Measurements from ENCODE around the gene CDON. TPM values are rescaled to one million over a fixed set of nuclear protein-coding genes. Genes with fewer than 3 reads are reported as not detected.

The CDON gene
- total RNA-seq, 5 donors from 2014 or later (not counting 1 experiment from before 2014, with no cell fraction given): 1.7 to 5.0 (median 2.7) TPM

DNA sequence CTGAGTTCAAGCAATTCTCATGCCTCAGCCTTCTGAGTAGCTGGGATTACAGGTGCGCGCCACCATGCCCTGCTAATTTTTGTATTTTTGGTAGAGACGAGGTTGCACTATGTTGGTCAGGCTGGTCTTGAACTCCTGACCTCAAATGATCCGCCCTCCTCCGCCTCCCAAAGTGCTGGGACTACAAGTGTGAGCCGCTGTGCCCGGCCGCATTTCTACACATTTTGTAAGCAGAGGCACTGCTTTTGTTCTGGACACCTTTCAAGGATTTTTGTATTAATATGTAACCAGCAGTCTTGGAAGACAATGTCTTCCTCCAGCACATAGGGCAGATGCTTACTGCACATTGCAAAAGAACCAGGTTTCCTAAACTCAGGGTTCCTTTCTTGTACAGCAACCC, 128.2 kb downstream of the CDON start:
- peaks cover 9 to 10% (median 9%) of the 10 kb centered on the region in 3 donors for H3K4me1 Mint-ChIP-seq
- no peaks in the 10 kb centered on the region for H3K36me3 ChIP-seq (ENCODE audit: control insufficient read depth in 2 of 2, extremely low read depth in 1 of 2, insufficient read depth in 1 of 2, low read length in 1 of 2)
- no peak overlapping the region for H3K27ac Mint-ChIP-seq
- H3K27me3 Mint-ChIP-seq: peaks cover 9 to 15% of the 10 kb centered on the region in 2 donors
- no peak overlapping the region for H3K4me3 Mint-ChIP-seq
- ChIA-PET CTCF (no interaction called here), POLR2A (no interaction called here)
- H3K4me1 ChIP-seq (ENCODE audit: control insufficient read depth in 1 of 2, extremely low read depth in 1 of 2, insufficient read depth in 2 of 2, low read length in 2 of 2): peaks cover 0 to 4% of the 10 kb centered on the region in 2 experiments
- no peak for ATAC-seq (replicated peaks in 1 of 4)
- no peaks in the 10 kb centered on the region for H3K9me3 ChIP-seq
- H3K9me3 Mint-ChIP-seq: no peaks in the 10 kb centered on the region
- DNase-seq: no peak
- no peak overlapping the region for H3K4me3 ChIP-seq (ENCODE audit: control insufficient read depth in 1 of 2, extremely low read depth in 1 of 2, low read length in 1 of 2)
- WGBS (ENCODE audit: insufficient coverage): 97% methylated on average over 6 of the region's 8 CpGs
- no peaks in the 10 kb centered on the region for H3K36me3 Mint-ChIP-seq
- H3K27me3 ChIP-seq (replicated peaks in 1 of 2; ENCODE audit: control insufficient read depth in 2 of 2, extremely low read depth in 1 of 2, insufficient read depth in 2 of 2, low read length in 1 of 2): peaks cover 0 to 19% of the 10 kb centered on the region in 2 experiments
- no peak overlapping the region for H3K27ac ChIP-seq (ENCODE audit: low read length)

DNA sequence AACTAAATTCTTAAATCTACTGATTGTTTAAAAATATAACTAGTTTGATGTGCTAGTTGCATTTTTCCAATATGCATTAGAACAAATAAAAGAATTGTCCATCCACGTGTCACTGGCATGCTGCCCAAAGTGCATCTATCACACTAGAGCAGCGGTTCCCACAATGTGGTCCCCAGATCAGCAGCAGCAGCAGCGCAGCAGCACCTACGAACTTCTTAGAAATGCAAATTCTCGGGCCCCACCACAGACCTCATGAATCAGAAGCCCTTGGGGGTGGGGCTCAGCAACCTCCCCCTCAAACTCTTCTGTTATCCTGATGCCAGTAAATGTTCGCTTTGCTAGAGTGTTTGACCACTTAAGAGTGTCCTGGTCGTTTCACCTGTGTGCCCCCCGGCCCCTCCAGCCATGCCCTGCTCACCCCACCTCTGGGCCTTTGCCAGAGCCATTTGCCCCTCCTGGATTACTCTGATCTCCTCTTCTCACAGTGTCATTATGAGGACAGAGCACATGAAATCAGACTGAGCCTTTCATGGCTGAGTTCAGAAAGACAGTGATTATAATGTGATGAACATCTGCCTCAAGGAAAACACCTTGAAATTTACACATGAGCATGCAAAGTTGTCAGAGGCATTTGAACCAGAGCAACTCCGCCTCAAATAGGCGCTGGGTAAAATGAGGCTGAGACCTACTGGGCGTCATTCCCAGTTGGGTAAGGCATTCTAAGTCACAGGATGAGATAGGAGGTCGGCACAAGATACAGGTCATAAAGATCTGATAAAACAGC, 129.4 kb downstream of the CDON start:
- CTCF ChIA-PET: no interaction called here
- Histone ChIP-seq H3K9me3 (no peaks in the 10 kb centered on the region), H3K4me1 (ENCODE audit: control insufficient read depth in 1 of 2, extremely low read depth in 1 of 2, insufficient read depth in 2 of 2, low read length in 2 of 2) (peaks cover 0 to under 1% of the 10 kb centered on the region in 2 experiments), H3K27ac (ENCODE audit: low read length) (no peak overlapping the region), H3K36me3 (ENCODE audit: control insufficient read depth in 2 of 2, extremely low read depth in 1 of 2, insufficient read depth in 1 of 2, low read length in 1 of 2) (no peaks in the 10 kb centered on the region), H3K27me3 (replicated peaks in 1 of 2; ENCODE audit: control insufficient read depth in 2 of 2, extremely low read depth in 1 of 2, insufficient read depth in 2 of 2, low read length in 1 of 2) (peaks cover 0 to 18% of the 10 kb centered on the region in 2 experiments), H3K4me3 (ENCODE audit: control insufficient read depth in 1 of 2, extremely low read depth in 1 of 2, low read length in 1 of 2) (no peak overlapping the region)
- Mint-ChIP-seq H3K27ac (no peak overlapping the region), H3K4me3 (no peak overlapping the region), H3K4me1 (peaks cover under 1 to 3% (median under 1%) of the 10 kb centered on the region in 3 donors), H3K27me3 (peaks cover 9 to 20% of the 10 kb centered on the region in 2 donors), H3K9me3 (no peaks in the 10 kb centered on the region), H3K36me3 (no peaks in the 10 kb centered on the region)
- POLR2A ChIA-PET: no interaction called here
- no peak for DNase-seq
- no peak for ATAC-seq (replicated peaks in 1 of 4)
- 36% methylated on average over 6 of the region's 12 CpGs for WGBS (ENCODE audit: insufficient coverage)

DNA sequence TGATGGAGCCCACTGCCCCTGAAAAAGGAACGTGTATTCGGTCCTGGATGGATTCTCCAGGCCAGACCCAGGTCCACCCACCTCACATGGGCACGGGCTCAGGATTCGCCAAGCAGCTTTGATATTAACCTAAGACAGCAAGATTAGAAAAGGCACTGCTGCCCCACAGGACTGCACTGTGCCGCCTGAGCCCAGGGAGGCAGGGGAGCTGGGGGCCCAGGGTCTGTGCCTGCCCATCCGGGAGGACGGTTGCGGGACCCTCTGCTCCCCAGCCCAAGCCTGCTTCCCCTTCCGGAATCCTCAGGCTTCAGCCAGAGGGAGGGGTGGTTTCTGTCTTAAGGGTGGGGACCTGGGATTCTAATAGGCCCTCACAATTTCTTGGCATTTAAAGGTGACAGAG, 130.4 kb downstream of the CDON start:
- Histone ChIP-seq H3K36me3 (ENCODE audit: control insufficient read depth in 2 of 2, extremely low read depth in 1 of 2, insufficient read depth in 1 of 2, low read length in 1 of 2) (no peaks in the 10 kb centered on the region), H3K27me3 (replicated peaks in 1 of 2; ENCODE audit: control insufficient read depth in 2 of 2, extremely low read depth in 1 of 2, insufficient read depth in 2 of 2, low read length in 1 of 2) (peaks cover 0 to 18% of the 10 kb centered on the region in 2 experiments), H3K4me3 (ENCODE audit: control insufficient read depth in 1 of 2, extremely low read depth in 1 of 2, low read length in 1 of 2) (no peak overlapping the region), H3K9me3 (no peaks in the 10 kb centered on the region), H3K4me1 (ENCODE audit: control insufficient read depth in 1 of 2, extremely low read depth in 1 of 2, insufficient read depth in 2 of 2, low read length in 2 of 2) (no peaks in the 10 kb centered on the region), H3K27ac (ENCODE audit: low read length) (no peak overlapping the region)
- peaks cover 9 to 20% of the 10 kb centered on the region in 2 donors for H3K27me3 Mint-ChIP-seq
- H3K4me3 Mint-ChIP-seq: no peak overlapping the region
- no peaks in the 10 kb centered on the region for H3K36me3 Mint-ChIP-seq
- DNase-seq (no peak), ATAC-seq (replicated peaks in 1 of 4) (no peak)
- no peaks in the 10 kb centered on the region for H3K9me3 Mint-ChIP-seq
- ChIA-PET POLR2A (no interaction called here), CTCF (interaction anchor here in 1 of 2 donors (1.0 kb wide), 1 partner anchor 10 kb away, joined by 3 read pairs; no protein-coding TSS in a partner anchor)
- no peak overlapping the region for H3K27ac Mint-ChIP-seq
- WGBS (ENCODE audit: insufficient coverage): 78% methylated on average over 3 of the region's 9 CpGs
- H3K4me1 Mint-ChIP-seq: peaks cover 0 to 2% (median 0%) of the 10 kb centered on the region in 3 donors

DNA sequence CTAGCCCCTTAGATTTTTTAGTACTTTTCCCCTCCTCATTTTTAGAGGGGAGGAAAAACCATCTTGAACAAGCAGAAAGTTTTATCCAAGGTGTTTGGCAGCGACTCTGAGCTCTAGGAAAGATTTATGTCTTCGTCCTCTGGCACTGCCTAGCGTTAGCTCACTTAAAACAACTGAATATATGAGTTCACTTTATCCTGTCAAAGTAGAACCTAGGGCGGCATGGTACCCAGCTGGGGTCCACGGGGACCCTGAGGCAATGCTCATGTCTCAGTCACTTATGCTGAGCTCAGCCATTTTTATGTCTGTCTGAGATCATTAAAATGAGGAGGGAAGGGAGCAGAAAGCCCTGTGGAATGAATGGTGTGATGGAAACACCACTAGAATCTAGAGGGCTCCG, 131.0 kb downstream of the CDON start:
- Mint-ChIP-seq H3K36me3 (no peaks in the 10 kb centered on the region), H3K9me3 (no peaks in the 10 kb centered on the region), H3K27me3 (peaks cover 11 to 27% of the 10 kb centered on the region in 2 donors), H3K4me1 (peaks cover 0 to 2% (median 0%) of the 10 kb centered on the region in 3 donors), H3K4me3 (no peak overlapping the region), H3K27ac (no peak overlapping the region)
- peaks cover 0 to 20% of the 10 kb centered on the region in 2 experiments for H3K27me3 ChIP-seq (replicated peaks in 1 of 2; ENCODE audit: control insufficient read depth in 2 of 2, extremely low read depth in 1 of 2, insufficient read depth in 2 of 2, low read length in 1 of 2)
- no peaks in the 10 kb centered on the region for H3K9me3 ChIP-seq
- DNase-seq: no peak
- no peak overlapping the region for H3K4me3 ChIP-seq (ENCODE audit: control insufficient read depth in 1 of 2, extremely low read depth in 1 of 2, low read length in 1 of 2)
- ChIA-PET CTCF (interaction anchor here in 1 of 2 donors (1.0 kb wide), 1 partner anchor 11 kb away, joined by 3 read pairs; no protein-coding TSS in a partner anchor), POLR2A (no interaction called here)
- no peak overlapping the region for H3K27ac ChIP-seq (ENCODE audit: low read length)
- no peak for ATAC-seq (replicated peaks in 1 of 4)
- 64% methylated on average over 3 of the region's 6 CpGs for WGBS (ENCODE audit: insufficient coverage)
- no peaks in the 10 kb centered on the region for H3K4me1 ChIP-seq (ENCODE audit: control insufficient read depth in 1 of 2, extremely low read depth in 1 of 2, insufficient read depth in 2 of 2, low read length in 2 of 2)
- H3K36me3 ChIP-seq (ENCODE audit: control insufficient read depth in 2 of 2, extremely low read depth in 1 of 2, insufficient read depth in 1 of 2, low read length in 1 of 2): no peaks in the 10 kb centered on the region

DNA sequence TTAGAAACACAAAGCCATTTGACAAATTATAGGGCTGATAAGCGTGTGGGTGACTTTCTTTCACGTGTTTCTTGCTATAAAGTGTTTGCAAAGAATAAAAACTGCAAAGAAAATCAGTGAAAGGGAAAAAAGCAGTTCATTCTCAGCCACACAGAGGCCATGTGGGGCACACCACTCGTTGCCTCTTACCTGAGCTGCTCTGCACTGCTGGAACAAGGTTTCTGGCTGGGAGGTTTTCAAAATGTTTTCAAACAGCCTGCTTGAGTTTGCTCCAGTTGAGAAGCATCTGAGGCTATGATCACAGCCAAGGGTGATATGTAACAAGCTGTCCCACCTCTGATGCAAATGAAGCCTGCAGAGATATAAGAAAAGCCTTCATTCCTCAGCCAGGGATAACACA, 131.6 kb downstream of the CDON start:
- DNase-seq (no peak), ATAC-seq (replicated peaks in 1 of 4) (no peak)
- Mint-ChIP-seq H3K4me1 (peaks cover 0 to 2% (median 0%) of the 10 kb centered on the region in 3 donors), H3K27ac (no peak overlapping the region), H3K9me3 (no peaks in the 10 kb centered on the region), H3K36me3 (no peaks in the 10 kb centered on the region), H3K4me3 (no peak overlapping the region), H3K27me3 (peaks cover 13 to 27% of the 10 kb centered on the region in 2 donors)
- Histone ChIP-seq H3K9me3 (no peaks in the 10 kb centered on the region), H3K36me3 (ENCODE audit: control insufficient read depth in 2 of 2, extremely low read depth in 1 of 2, insufficient read depth in 1 of 2, low read length in 1 of 2) (no peaks in the 10 kb centered on the region), H3K4me3 (ENCODE audit: control insufficient read depth in 1 of 2, extremely low read depth in 1 of 2, low read length in 1 of 2) (no peak overlapping the region), H3K4me1 (ENCODE audit: control insufficient read depth in 1 of 2, extremely low read depth in 1 of 2, insufficient read depth in 2 of 2, low read length in 2 of 2) (no peaks in the 10 kb centered on the region), H3K27ac (ENCODE audit: low read length) (no peak overlapping the region), H3K27me3 (replicated peaks in 1 of 2; ENCODE audit: control insufficient read depth in 2 of 2, extremely low read depth in 1 of 2, insufficient read depth in 2 of 2, low read length in 1 of 2) (peaks cover 0 to 22% of the 10 kb centered on the region in 2 experiments)
- 75% methylated on average over 1 of the region's 3 CpGs for WGBS (ENCODE audit: insufficient coverage)
- ChIA-PET CTCF (no interaction called here), POLR2A (no interaction called here)

DNA sequence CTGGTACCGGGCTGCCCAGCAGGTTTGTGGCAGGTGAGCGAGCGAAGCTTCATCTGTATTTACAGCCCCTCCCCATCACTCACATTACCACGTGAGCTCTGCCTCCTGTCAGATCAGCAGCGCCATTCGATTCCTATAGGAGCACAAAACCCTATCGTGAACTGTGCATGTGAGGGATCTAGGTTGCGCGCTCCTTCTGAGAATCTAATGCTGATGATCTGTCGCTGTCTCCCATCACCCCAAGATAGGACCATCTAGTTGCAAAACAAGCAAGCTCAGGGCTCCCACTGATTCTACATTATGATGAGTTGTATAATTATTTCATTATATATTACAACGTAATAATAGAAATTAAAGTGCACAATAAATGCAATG, 132.6 kb downstream of the CDON start:
- Mint-ChIP-seq H3K36me3 (no peaks in the 10 kb centered on the region), H3K4me1 (peaks cover 0 to 2% (median 0%) of the 10 kb centered on the region in 3 donors), H3K27ac (no peak overlapping the region), H3K4me3 (no peak overlapping the region), H3K27me3 (peaks cover 15 to 27% of the 10 kb centered on the region in 2 donors), H3K9me3 (no peaks in the 10 kb centered on the region)
- no peaks in the 10 kb centered on the region for H3K9me3 ChIP-seq
- DNase-seq (no peak), ATAC-seq (replicated peaks in 1 of 4) (no peak)
- POLR2A ChIA-PET: no interaction called here
- no peak overlapping the region for H3K4me3 ChIP-seq (ENCODE audit: control insufficient read depth in 1 of 2, extremely low read depth in 1 of 2, low read length in 1 of 2)
- no peaks in the 10 kb centered on the region for H3K4me1 ChIP-seq (ENCODE audit: control insufficient read depth in 1 of 2, extremely low read depth in 1 of 2, insufficient read depth in 2 of 2, low read length in 2 of 2)
- 73% methylated on average over 3 of the region's 11 CpGs for WGBS (ENCODE audit: insufficient coverage)
- CTCF ChIA-PET: no interaction called here
- H3K27me3 ChIP-seq (replicated peaks in 1 of 2; ENCODE audit: control insufficient read depth in 2 of 2, extremely low read depth in 1 of 2, insufficient read depth in 2 of 2, low read length in 1 of 2): peaks cover 0 to 19% of the 10 kb centered on the region in 2 experiments
- H3K27ac ChIP-seq (ENCODE audit: low read length): no peak overlapping the region
- H3K36me3 ChIP-seq (ENCODE audit: control insufficient read depth in 2 of 2, extremely low read depth in 1 of 2, insufficient read depth in 1 of 2, low read length in 1 of 2): no peaks in the 10 kb centered on the region

All from T-cell (primary cell).